K562 (cell line): ENCODE results near the gene CLSTN2.

Experiments used
- E2F4 ChIP-seq: sonication (generic); formaldehyde crosslinking; IDR thresholded peaks from 2 replicates; pipeline ENCODE4 v1.8.0; 2022; ENCODE audit warnings: mild to moderate bottlenecking, low read depth, missing genetic modification reagents
- ELF4 ChIP-seq: fragments of 450-650 bp; formaldehyde crosslinking; IDR thresholded peaks from 2 replicates; pipeline ENCODE4 v1.4.0; 2022; ENCODE audit warnings: missing genetic modification characterization
- GATAD2B ChIP-seq: fragments of 450-650 bp; IDR thresholded peaks from 2 replicates; pipeline ENCODE4 v1.6.1; 2017; ENCODE audit warnings: mild to moderate bottlenecking, borderline replicate concordance
- PRPF4 ChIP-seq: fragments of 200-400 bp; formaldehyde crosslinking; IDR thresholded peaks from one replicate; pipeline ENCODE4 v1.6.1; 2017; ENCODE audit warnings: low read length, low read depth, mild to moderate bottlenecking; ENCODE audit not compliant: insufficient read depth, poor library complexity, severe bottlenecking
- PTBP1 ChIP-seq: fragments of 200-400 bp; formaldehyde crosslinking; IDR thresholded peaks from 2 replicates; pipeline ENCODE4 v1.6.1; 2017; ENCODE audit warnings: low read depth, low read length
- SIN3A ChIP-seq, 2 experiments: fragments of 150-350 bp in 1 of 2; IDR thresholded peaks; 2 replicates each; pipeline ENCODE4 v1.6.1; 2011 to 2016; ENCODE audit warnings: borderline replicate concordance in 2 of 2, low read depth in 2 of 2, low read length in 2 of 2, mild to moderate bottlenecking in 2 of 2, moderate library complexity in 2 of 2; ENCODE audit not compliant: control insufficient read depth in 1 of 2
- ZNF384 ChIP-seq: IDR thresholded peaks from 2 replicates; pipeline ENCODE4 v1.6.1; 2012; ENCODE audit warnings: low read depth, low read length, improper control_type of control experiment
- TF ChIP-seq, protein P1 (sequence below), 3 experiments: IDR thresholded peaks in 2 of 3; conservative IDR thresholded peaks in 1 of 3; 2 replicates each; pipeline ENCODE4 v1.5.1; 2011 to 2012; ENCODE audit warnings: low read length in 3 of 3, mild to moderate bottlenecking in 3 of 3, control low read depth in 2 of 3, improper control_type of control experiment in 1 of 3, inconsistent platforms in 1 of 3, low read depth in 1 of 3, mixed read lengths in 1 of 3, moderate library complexity in 1 of 3; ENCODE audit not compliant: insufficient read depth in 2 of 3
- TF ChIP-seq, protein P2 (sequence below), 2 experiments: fragments of 450-650 bp; IDR thresholded peaks; 2 replicates each; pipeline ENCODE4 v1.6.1; 2018; ENCODE audit warnings: mild to moderate bottlenecking in 2 of 2, low read depth in 1 of 2; ENCODE audit not compliant: partially characterized antibody in 2 of 2

GRCh38 chr3:140470962-140471361, 536.0 kb downstream of the CLSTN2 start:
- TF ChIP-seq, protein P1, sequence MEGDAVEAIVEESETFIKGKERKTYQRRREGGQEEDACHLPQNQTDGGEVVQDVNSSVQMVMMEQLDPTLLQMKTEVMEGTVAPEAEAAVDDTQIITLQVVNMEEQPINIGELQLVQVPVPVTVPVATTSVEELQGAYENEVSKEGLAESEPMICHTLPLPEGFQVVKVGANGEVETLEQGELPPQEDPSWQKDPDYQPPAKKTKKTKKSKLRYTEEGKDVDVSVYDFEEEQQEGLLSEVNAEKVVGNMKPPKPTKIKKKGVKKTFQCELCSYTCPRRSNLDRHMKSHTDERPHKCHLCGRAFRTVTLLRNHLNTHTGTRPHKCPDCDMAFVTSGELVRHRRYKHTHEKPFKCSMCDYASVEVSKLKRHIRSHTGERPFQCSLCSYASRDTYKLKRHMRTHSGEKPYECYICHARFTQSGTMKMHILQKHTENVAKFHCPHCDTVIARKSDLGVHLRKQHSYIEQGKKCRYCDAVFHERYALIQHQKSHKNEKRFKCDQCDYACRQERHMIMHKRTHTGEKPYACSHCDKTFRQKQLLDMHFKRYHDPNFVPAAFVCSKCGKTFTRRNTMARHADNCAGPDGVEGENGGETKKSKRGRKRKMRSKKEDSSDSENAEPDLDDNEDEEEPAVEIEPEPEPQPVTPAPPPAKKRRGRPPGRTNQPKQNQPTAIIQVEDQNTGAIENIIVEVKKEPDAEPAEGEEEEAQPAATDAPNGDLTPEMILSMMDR (IDR thresholded peaks at IDR 0.05 in 2 of 3, conservative IDR thresholded peaks at IDR 0.05 in 1 of 3; ENCODE audit: insufficient read depth in 2 of 3, low read depth in 1 of 3, low read length in 3 of 3): no peak
- TF ChIP-seq ZNF384 (no peak), PRPF4 (no peak), GATAD2B (no peak), ELF4 (CRISPR knock-in tag) (no peak), SIN3A (IDR thresholded peaks at IDR 0.05; ENCODE audit: borderline replicate concordance in 2 of 2, control insufficient read depth in 1 of 2, low read depth in 2 of 2, low read length in 2 of 2) (no peak), PTBP1 (no peak), E2F4 (CRISPR knock-in tag) (no peak)
- TF ChIP-seq, protein P2, sequence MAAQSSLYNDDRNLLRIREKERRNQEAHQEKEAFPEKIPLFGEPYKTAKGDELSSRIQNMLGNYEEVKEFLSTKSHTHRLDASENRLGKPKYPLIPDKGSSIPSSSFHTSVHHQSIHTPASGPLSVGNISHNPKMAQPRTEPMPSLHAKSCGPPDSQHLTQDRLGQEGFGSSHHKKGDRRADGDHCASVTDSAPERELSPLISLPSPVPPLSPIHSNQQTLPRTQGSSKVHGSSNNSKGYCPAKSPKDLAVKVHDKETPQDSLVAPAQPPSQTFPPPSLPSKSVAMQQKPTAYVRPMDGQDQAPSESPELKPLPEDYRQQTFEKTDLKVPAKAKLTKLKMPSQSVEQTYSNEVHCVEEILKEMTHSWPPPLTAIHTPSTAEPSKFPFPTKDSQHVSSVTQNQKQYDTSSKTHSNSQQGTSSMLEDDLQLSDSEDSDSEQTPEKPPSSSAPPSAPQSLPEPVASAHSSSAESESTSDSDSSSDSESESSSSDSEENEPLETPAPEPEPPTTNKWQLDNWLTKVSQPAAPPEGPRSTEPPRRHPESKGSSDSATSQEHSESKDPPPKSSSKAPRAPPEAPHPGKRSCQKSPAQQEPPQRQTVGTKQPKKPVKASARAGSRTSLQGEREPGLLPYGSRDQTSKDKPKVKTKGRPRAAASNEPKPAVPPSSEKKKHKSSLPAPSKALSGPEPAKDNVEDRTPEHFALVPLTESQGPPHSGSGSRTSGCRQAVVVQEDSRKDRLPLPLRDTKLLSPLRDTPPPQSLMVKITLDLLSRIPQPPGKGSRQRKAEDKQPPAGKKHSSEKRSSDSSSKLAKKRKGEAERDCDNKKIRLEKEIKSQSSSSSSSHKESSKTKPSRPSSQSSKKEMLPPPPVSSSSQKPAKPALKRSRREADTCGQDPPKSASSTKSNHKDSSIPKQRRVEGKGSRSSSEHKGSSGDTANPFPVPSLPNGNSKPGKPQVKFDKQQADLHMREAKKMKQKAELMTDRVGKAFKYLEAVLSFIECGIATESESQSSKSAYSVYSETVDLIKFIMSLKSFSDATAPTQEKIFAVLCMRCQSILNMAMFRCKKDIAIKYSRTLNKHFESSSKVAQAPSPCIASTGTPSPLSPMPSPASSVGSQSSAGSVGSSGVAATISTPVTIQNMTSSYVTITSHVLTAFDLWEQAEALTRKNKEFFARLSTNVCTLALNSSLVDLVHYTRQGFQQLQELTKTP (IDR thresholded peaks at IDR 0.05; ENCODE audit: low read depth in 1 of 2, partially characterized antibody in 2 of 2): no peak
